Caco-2 (cell line): ENCODE results near the gene TAS2R41. TPM values are rescaled to one million over a fixed set of nuclear protein-coding genes. Genes with fewer than 3 reads are reported as not detected.

ENCODE experiments used
- BruUV-seq: library from RNA; stranded (reverse); fragments of 400-500 nt; replicated peaks from 2 replicates; lab custom pipeline; 2021; lab: Mats Ljungman, UMichigan
- CTCF ChIA-PET: fragments of 300-600 bp; sonication (Branson Sonifier 250); formaldehyde crosslinking; loops from one replicate; lab custom pipeline; 2022; ENCODE audit warnings: antibody characterized with exemption; lab: Charles Lee
- POLR2A ChIA-PET: fragments of 300-600 bp; sonication (Branson Sonifier 250); formaldehyde crosslinking; loops from one replicate; lab custom pipeline; 2022; ENCODE audit warnings: antibody characterized with exemption; lab: Charles Lee
- DNase-seq, 2 experiments: peaks; one replicate each; pipeline versions ENCODE4 v3.0.0 to v3.0.0-alpha.2; 2020 to 2022
- H3K27me3 ChIP-seq: replicated peaks from 2 replicates; pipeline ENCODE4 v1.6.0; 2011; ENCODE audit warnings: low read length; ENCODE audit not compliant: control insufficient read depth, insufficient read depth
- H3K36me3 ChIP-seq: 2 replicates; pipeline ENCODE4 v1.5.1; 2011; ENCODE audit warnings: low read length; ENCODE audit not compliant: control insufficient read depth, insufficient read depth
- H3K4me1 ChIP-seq: fragments of 250-450 bp; sonication (Bioruptor Pico); 2 replicates; pipeline ENCODE4 v1.5.1; 2020; ENCODE audit warnings: mild to moderate bottlenecking
- H3K4me3 ChIP-seq: 2 replicates; pipeline ENCODE4 v1.5.1; 2011; ENCODE audit warnings: low read depth, mild to moderate bottlenecking, control low read depth, low read length
- H3K9me3 ChIP-seq: fragments of 250-450 bp; sonication (Bioruptor Pico); 2 replicates; pipeline ENCODE4 v1.5.1; 2020; ENCODE audit warnings: mild to moderate bottlenecking, moderate library complexity
- H3K27ac Mint-ChIP-seq: one replicate; pipeline ENCODE4 v1.8.0; 2022; ENCODE audit warnings: mixed read lengths; ENCODE audit not compliant: unreplicated experiment
- H3K27me3 Mint-ChIP-seq: one replicate; pipeline ENCODE4 v1.8.0; 2022; ENCODE audit warnings: mixed read lengths; ENCODE audit not compliant: insufficient read depth, unreplicated experiment
- H3K36me3 Mint-ChIP-seq: one replicate; pipeline ENCODE4 v1.8.0; 2022; ENCODE audit warnings: mild to moderate bottlenecking, mixed read lengths; ENCODE audit not compliant: insufficient read depth, unreplicated experiment
- H3K4me1 Mint-ChIP-seq: one replicate; pipeline ENCODE4 v1.8.0; 2022; ENCODE audit warnings: low read depth, mixed read lengths; ENCODE audit not compliant: unreplicated experiment
- H3K4me3 Mint-ChIP-seq: one replicate; pipeline ENCODE4 v1.8.0; 2022; ENCODE audit warnings: mild to moderate bottlenecking, moderate library complexity, mixed read lengths; ENCODE audit not compliant: unreplicated experiment
- H3K9me3 Mint-ChIP-seq: one replicate; pipeline ENCODE4 v1.8.0; 2022; ENCODE audit warnings: mixed read lengths; ENCODE audit not compliant: unreplicated experiment
- intact Hi-C: fragments of 100-400 bp; cut with micrococcal nuclease; formaldehyde crosslinking; loops from one replicate; pipeline ENCODE4 v1.10.0; 2022; ENCODE audit not compliant: unreplicated experiment
- total RNA-seq: library from RNA; stranded (reverse); gene quantifications from 2 replicates; pipeline ENCODE4 v1.2.3, GENCODE V29; 2022
- TF ChIP-seq, protein P1 (sequence below), 2 experiments: fragments of 200-600 bp in 1 of 2; IDR thresholded peaks; 1 replicate in 1 of 2; 2 replicates in 1 of 2; pipeline versions ENCODE4 v1.5.1 to v1.8.0; 2011 to 2022; ENCODE audit warnings: antibody characterized with exemption in 1 of 2, control low read depth in 1 of 2, inconsistent platforms in 1 of 2, low read depth in 1 of 2, low read length in 1 of 2, mild to moderate bottlenecking in 1 of 2, moderate library complexity in 1 of 2; ENCODE audit not compliant: insufficient read depth in 1 of 2, severe bottlenecking in 1 of 2, unreplicated experiment in 1 of 2

The TAS2R41 gene
- total RNA-seq, 1 experiment from 2014 or later: not detected

DNA sequence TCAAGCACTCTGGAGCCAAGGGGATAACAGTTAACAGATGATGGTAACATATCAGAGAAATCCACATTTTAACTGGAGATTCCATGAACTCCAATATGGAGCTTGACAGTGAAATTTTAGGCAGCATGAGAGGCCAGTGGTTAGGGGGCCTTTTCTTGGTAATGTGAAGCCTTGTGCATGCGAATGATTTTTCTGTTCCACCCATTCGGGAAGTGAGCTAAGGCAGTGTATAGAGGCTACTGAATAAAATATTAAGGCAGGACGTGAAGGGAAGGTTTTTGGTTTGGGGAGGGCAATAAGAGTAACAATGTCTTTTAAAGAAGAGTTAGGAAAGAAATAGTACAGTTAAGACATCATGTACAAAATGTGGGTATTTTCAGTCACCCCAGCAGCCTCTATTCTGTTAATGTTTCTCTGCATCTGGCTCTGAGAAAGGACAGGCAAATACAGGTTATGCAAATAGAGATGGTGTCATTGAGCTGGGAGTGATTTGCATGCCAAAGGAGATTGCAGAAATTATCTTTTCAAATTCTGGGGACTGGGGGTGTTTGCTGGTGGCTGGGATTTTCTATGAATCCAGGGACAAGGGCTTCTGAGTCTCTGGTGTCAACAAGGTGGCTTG is 41.2 kb upstream of the TAS2R41 start:
- ChIA-PET CTCF (no interaction called here), POLR2A (no interaction called here)
- no peak for DNase-seq
- Histone ChIP-seq H3K9me3 (no peaks in the 10 kb centered on the region), H3K4me1 (no peaks in the 10 kb centered on the region), H3K4me3 (no peak overlapping the region), H3K27me3 (no peaks in the 10 kb centered on the region), H3K36me3 (no peaks in the 10 kb centered on the region)
- Mint-ChIP-seq H3K9me3 (peaks cover 9% of the 10 kb centered on the region), H3K36me3 (no peaks in the 10 kb centered on the region), H3K4me3 (no peak overlapping the region), H3K27ac (no peak overlapping the region), H3K4me1 (no peaks in the 10 kb centered on the region), H3K27me3 (no peaks in the 10 kb centered on the region)
- BruUV-seq: no TSS peak
- TF ChIP-seq, protein P1, sequence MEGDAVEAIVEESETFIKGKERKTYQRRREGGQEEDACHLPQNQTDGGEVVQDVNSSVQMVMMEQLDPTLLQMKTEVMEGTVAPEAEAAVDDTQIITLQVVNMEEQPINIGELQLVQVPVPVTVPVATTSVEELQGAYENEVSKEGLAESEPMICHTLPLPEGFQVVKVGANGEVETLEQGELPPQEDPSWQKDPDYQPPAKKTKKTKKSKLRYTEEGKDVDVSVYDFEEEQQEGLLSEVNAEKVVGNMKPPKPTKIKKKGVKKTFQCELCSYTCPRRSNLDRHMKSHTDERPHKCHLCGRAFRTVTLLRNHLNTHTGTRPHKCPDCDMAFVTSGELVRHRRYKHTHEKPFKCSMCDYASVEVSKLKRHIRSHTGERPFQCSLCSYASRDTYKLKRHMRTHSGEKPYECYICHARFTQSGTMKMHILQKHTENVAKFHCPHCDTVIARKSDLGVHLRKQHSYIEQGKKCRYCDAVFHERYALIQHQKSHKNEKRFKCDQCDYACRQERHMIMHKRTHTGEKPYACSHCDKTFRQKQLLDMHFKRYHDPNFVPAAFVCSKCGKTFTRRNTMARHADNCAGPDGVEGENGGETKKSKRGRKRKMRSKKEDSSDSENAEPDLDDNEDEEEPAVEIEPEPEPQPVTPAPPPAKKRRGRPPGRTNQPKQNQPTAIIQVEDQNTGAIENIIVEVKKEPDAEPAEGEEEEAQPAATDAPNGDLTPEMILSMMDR (IDR thresholded peaks at IDR 0.05; ENCODE audit: insufficient read depth in 1 of 2, low read depth in 1 of 2, low read length in 1 of 2, severe bottlenecking in 1 of 2, unreplicated experiment in 1 of 2): no peak
- intact Hi-C loops: no loop called here

DNA sequence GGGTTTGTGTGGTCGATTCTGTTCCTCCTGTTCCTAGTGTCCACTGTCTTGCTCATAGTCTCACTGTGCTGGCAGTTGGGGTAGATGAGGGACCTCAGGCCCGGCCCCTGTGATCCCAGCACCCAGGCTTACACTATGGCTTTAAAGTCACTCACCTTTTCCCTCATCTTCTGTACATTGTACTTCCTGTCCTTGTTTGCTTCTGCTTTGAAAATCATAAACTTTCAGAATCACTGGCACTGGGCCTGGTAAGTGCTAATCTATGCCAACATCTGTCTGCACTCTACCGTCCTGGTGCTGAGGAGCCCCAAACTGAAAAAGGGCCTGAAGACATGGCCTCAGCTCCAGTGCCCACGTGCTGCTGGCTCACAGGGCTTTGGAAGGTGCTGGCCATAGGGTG is 40.1 kb upstream of the TAS2R41 start:
- Histone ChIP-seq H3K36me3 (no peaks in the 10 kb centered on the region), H3K4me3 (no peak overlapping the region), H3K4me1 (no peaks in the 10 kb centered on the region), H3K27me3 (no peaks in the 10 kb centered on the region), H3K9me3 (no peaks in the 10 kb centered on the region)
- no peak overlapping the region for H3K4me3 Mint-ChIP-seq
- TF ChIP-seq, protein P1 (IDR thresholded peaks at IDR 0.05; ENCODE audit: insufficient read depth in 1 of 2, low read depth in 1 of 2, low read length in 1 of 2, severe bottlenecking in 1 of 2, unreplicated experiment in 1 of 2): no peak
- no peaks in the 10 kb centered on the region for H3K36me3 Mint-ChIP-seq
- H3K9me3 Mint-ChIP-seq: peaks cover 9% of the 10 kb centered on the region
- POLR2A ChIA-PET: no interaction called here
- no peak overlapping the region for H3K27ac Mint-ChIP-seq
- no peaks in the 10 kb centered on the region for H3K4me1 Mint-ChIP-seq
- DNase-seq: no peak
- intact Hi-C loops: no loop called here
- CTCF ChIA-PET: no interaction called here
- BruUV-seq: no TSS peak
- H3K27me3 Mint-ChIP-seq: no peaks in the 10 kb centered on the region

DNA sequence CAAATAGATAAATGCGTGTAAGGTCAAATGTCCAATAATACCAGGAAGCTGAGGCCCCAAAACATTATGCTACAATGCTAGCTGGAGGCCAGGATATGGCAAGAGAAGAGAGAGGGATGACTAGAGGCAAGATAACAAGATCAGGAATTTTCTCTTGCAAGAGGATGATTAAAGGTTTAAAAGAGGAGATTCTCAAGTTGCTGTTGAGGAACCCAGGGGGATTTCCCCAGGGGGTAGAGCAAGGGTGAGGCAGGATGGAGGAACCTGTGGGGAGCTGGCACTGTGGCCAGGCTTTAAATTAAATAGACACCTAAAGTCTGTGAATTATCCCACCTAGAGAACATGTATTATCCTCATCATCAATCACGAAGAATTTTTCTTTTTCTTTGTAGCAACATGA is 37.8 kb upstream of the TAS2R41 start:
- Histone ChIP-seq H3K27me3 (no peaks in the 10 kb centered on the region), H3K4me3 (no peak overlapping the region), H3K4me1 (no peaks in the 10 kb centered on the region), H3K9me3 (no peaks in the 10 kb centered on the region), H3K36me3 (no peaks in the 10 kb centered on the region)
- intact Hi-C loops: no loop called here
- H3K27me3 Mint-ChIP-seq: no peaks in the 10 kb centered on the region
- TF ChIP-seq, protein P1 (IDR thresholded peaks at IDR 0.05; ENCODE audit: insufficient read depth in 1 of 2, low read depth in 1 of 2, low read length in 1 of 2, severe bottlenecking in 1 of 2, unreplicated experiment in 1 of 2): no peak
- no peak overlapping the region for H3K27ac Mint-ChIP-seq
- no peaks in the 10 kb centered on the region for H3K4me1 Mint-ChIP-seq
- DNase-seq: no peak
- POLR2A ChIA-PET: no interaction called here
- BruUV-seq: no TSS peak
- H3K4me3 Mint-ChIP-seq: no peak overlapping the region
- peaks cover 9% of the 10 kb centered on the region for H3K9me3 Mint-ChIP-seq
- CTCF ChIA-PET: no interaction called here
- H3K36me3 Mint-ChIP-seq: no peaks in the 10 kb centered on the region
